GM12878 (cell line): ENCODE data around the gene KCNMB3. TPM values are rescaled to one million over a fixed set of nuclear protein-coding genes. Genes with fewer than 3 reads are reported as not detected.

Experiments used
- ATAC-seq: fragments of 200-7000 bp; cut with Tn5 transposase; 3 replicates; pipeline ENCODE4 v1.9.1; 2020; ENCODE audit warnings: mild to moderate bottlenecking, moderate library complexity
- BruUV-seq: library from RNA; stranded (reverse); fragments of 400-500 nt; replicated peaks from 2 replicates; lab custom pipeline; 2021; lab: Mats Ljungman, UMichigan
- CTCF ChIA-PET: fragments of 300-600 bp; sonication (Branson Sonifier 250); formaldehyde crosslinking; extraction: SDS; loops from one replicate; lab custom pipeline; 2021; ENCODE audit warnings: inconsistent platforms; lab: Yijun Ruan, JAX
- POLR2A ChIA-PET: fragments of 350-600 bp; formaldehyde crosslinking; extraction: SDS; loops from one replicate; lab custom pipeline; 2021; ENCODE audit warnings: inconsistent platforms; lab: Charles Lee
- RAD21 ChIA-PET: fragments of 300-600 bp; sonication (Branson Sonifier 250); formaldehyde crosslinking; loops from one replicate; lab custom pipeline; 2023; ENCODE audit warnings: antibody characterized with exemption; ENCODE audit not compliant: unreplicated experiment; lab: Charles Lee
- SMC1A ChIA-PET: fragments of 300-600 bp; sonication (Branson Sonifier 250); formaldehyde crosslinking; loops from one replicate; lab custom pipeline; 2023; ENCODE audit not compliant: unreplicated experiment, uncharacterized antibody; lab: Charles Lee
- DNase-seq: peaks from one replicate; pipeline ENCODE4 v3.0.0-alpha.2; 2011; ENCODE audit warnings: low read depth, low spot score
- FAIRE-seq: peaks from 3 replicates; lab custom pipeline; 2011; peaks lifted over from hg19 to GRCh38; lab: Jason Lieb, UNC
- H2AFZ ChIP-seq: 2 replicates; pipeline ENCODE4 v1.6.0; 2011; ENCODE audit warnings: low read depth, low read length, control low read depth; ENCODE audit not compliant: control insufficient read depth
- H3K27ac ChIP-seq: 2 replicates; pipeline ENCODE4 v1.5.1; 2011; ENCODE audit warnings: control low read depth; ENCODE audit not compliant: control insufficient read depth, insufficient read depth
- H3K27me3 ChIP-seq, 2 experiments: replicated peaks in 1 of 2; 2 replicates each; pipeline versions ENCODE4 v1.6.0 to v1.6.1; 2011; ENCODE audit warnings: low read length in 1 of 2; ENCODE audit not compliant: control insufficient read depth in 2 of 2, insufficient read depth in 2 of 2
- H3K36me3 ChIP-seq, 2 experiments: 2 replicates each; pipeline ENCODE4 v1.5.1; 2011; ENCODE audit warnings: low read length in 1 of 2; ENCODE audit not compliant: control insufficient read depth in 2 of 2, insufficient read depth in 2 of 2
- H3K4me1 ChIP-seq: 2 replicates; pipeline ENCODE4 v1.6.1; 2011; ENCODE audit warnings: mild to moderate bottlenecking, low read length, moderate library complexity, mixed read lengths; ENCODE audit not compliant: control insufficient read depth, insufficient read depth
- H3K4me2 ChIP-seq: 2 replicates; pipeline ENCODE4 v1.6.0; 2011; ENCODE audit warnings: control low read depth; ENCODE audit not compliant: control insufficient read depth, insufficient read depth
- H3K4me3 ChIP-seq: fragments of 200-600 bp; sonication (generic); 2 replicates; pipeline ENCODE4 v1.5.1; 2016
- H3K79me2 ChIP-seq: 2 replicates; pipeline ENCODE4 v1.6.0; 2011; ENCODE audit warnings: low read length; ENCODE audit not compliant: control insufficient read depth, insufficient read depth
- H3K9ac ChIP-seq: 2 replicates; pipeline ENCODE4 v1.8.0; 2011; ENCODE audit warnings: low read length, control low read depth, mixed read lengths; ENCODE audit not compliant: control insufficient read depth, insufficient read depth
- H3K9me3 ChIP-seq: replicated peaks from 3 replicates; pipeline ENCODE4 v1.5.1; 2011; ENCODE audit warnings: mild to moderate bottlenecking, low read length; ENCODE audit not compliant: control insufficient read depth, insufficient read depth
- H4K20me1 ChIP-seq: 2 replicates; pipeline ENCODE4 v1.6.0; 2011; ENCODE audit not compliant: control insufficient read depth, insufficient read depth
- BCL3 ChIP-seq: IDR thresholded peaks from 2 replicates; pipeline ENCODE4 v1.6.1; 2011; ENCODE audit warnings: borderline replicate concordance, low read depth, mild to moderate bottlenecking, moderate library complexity, low read length; ENCODE audit not compliant: insufficient read depth, poor library complexity, severe bottlenecking
- CBFB ChIP-seq: IDR thresholded peaks from 2 replicates; pipeline ENCODE4 v1.6.1; 2016; ENCODE audit warnings: antibody characterized with exemption, low read depth
- E2F4 ChIP-seq: IDR thresholded peaks from 2 replicates; pipeline ENCODE4 v1.6.1; 2012; ENCODE audit warnings: low read depth, low read length, improper control_type of control experiment
- EP300 ChIP-seq, 2 experiments: fragments of 150-350 bp in 1 of 2; IDR thresholded peaks; 2 replicates each; pipeline ENCODE4 v1.6.1; 2011 to 2012; ENCODE audit warnings: low read depth in 2 of 2, low read length in 2 of 2, borderline replicate concordance in 1 of 2, improper control_type of control experiment in 1 of 2, inconsistent platforms in 1 of 2; ENCODE audit not compliant: control insufficient read depth in 1 of 2
- JUND ChIP-seq: IDR thresholded peaks from 2 replicates; pipeline ENCODE4 v1.6.1; 2012; ENCODE audit warnings: low read depth, mild to moderate bottlenecking, low read length, improper control_type of control experiment, moderate library complexity
- MEF2A ChIP-seq: IDR thresholded peaks from 2 replicates; pipeline ENCODE4 v1.6.1; 2011; ENCODE audit warnings: low read depth, mild to moderate bottlenecking, low read length, moderate library complexity; ENCODE audit not compliant: insufficient read depth
- PML ChIP-seq: IDR thresholded peaks from 2 replicates; pipeline ENCODE4 v1.6.1; 2012; ENCODE audit warnings: low read length, inconsistent platforms
- POU2F2 ChIP-seq: IDR thresholded peaks from 3 replicates; pipeline ENCODE4 v1.6.1; 2011; ENCODE audit warnings: low read depth, mild to moderate bottlenecking, low read length, borderline replicate concordance
- RCOR1 ChIP-seq: conservative IDR thresholded peaks from 2 replicates; pipeline ENCODE4 v1.6.1; 2012; ENCODE audit warnings: low read depth, low read length, improper control_type of control experiment
- SMC3 ChIP-seq: IDR thresholded peaks from 2 replicates; pipeline ENCODE4 v1.6.1; 2011; ENCODE audit warnings: low read length, improper control_type of control experiment, borderline replicate concordance
- SP1 ChIP-seq: IDR thresholded peaks from one replicate; pipeline ENCODE4 v1.6.1; 2011; ENCODE audit warnings: low read depth, low read length
- TCF3 ChIP-seq: IDR thresholded peaks from 2 replicates; pipeline ENCODE4 v1.6.1; 2012; ENCODE audit warnings: low read depth, mild to moderate bottlenecking, low read length, borderline replicate concordance; ENCODE audit not compliant: insufficient read depth
- USF2 ChIP-seq: IDR thresholded peaks from 2 replicates; pipeline ENCODE4 v1.6.1; 2011; ENCODE audit warnings: low read depth, low read length, improper control_type of control experiment, borderline replicate concordance
- WRNIP1 ChIP-seq: IDR thresholded peaks from 2 replicates; pipeline ENCODE4 v1.6.1; 2011; ENCODE audit warnings: low read depth, low read length, improper control_type of control experiment, borderline replicate concordance
- ZBTB11 ChIP-seq: fragments of 450-650 bp; formaldehyde crosslinking; IDR thresholded peaks from 2 replicates; pipeline ENCODE4 v1.5.0; 2022; ENCODE audit warnings: mild to moderate bottlenecking, missing genetic modification characterization
- ZSCAN29 ChIP-seq: fragments of 450-650 bp; IDR thresholded peaks from 2 replicates; pipeline ENCODE4 v1.6.1; 2017; ENCODE audit warnings: mild to moderate bottlenecking, moderate library complexity
- WGBS: methylation state at CpG from one replicate; pipeline ENCODE4 v1.1.6; 2016; ENCODE audit warnings: low lambda C conversion rate; ENCODE audit not compliant: insufficient replicate concordance, insufficient coverage; ENCODE audit errors: missing lambda C conversion rate; 5-methylcytosine and 5-hydroxymethylcytosine counted together
- in situ Hi-C: fragments of 300-500 bp; cut with MboI; formaldehyde crosslinking; loops from 9 replicates; pipeline ENCODE4 v1.14.3; 2018; ENCODE audit warnings: mixed read lengths
- intact Hi-C: fragments of 100-400 bp; cut with micrococcal nuclease; formaldehyde crosslinking; loops from one replicate; pipeline ENCODE4 v1.14.2; 2022; ENCODE audit not compliant: unreplicated experiment
- polyA plus RNA-seq, 11 experiments: library from polyadenylated mRNA; depleted of rRNA in 4 of 11; unstranded in 6 of 11; stranded (reverse) in 5 of 11; fragments of >200 nt; fragmentation: Nextera tagmentation in 4 of 11; fragmentation: Illumina TruSeq in 1 of 11; extraction: Ambion mirVana in 4 of 11; extraction: Trizol in 1 of 11; gene quantifications; 1 replicate in 1 of 11; 2 replicates in 10 of 11; pipeline versions ENCODE4 v1.2.1 to v1.2.3, GENCODE V29; 2011 to 2016; ENCODE audit warnings: inconsistent platforms in 2 of 11, missing spikeins in 2 of 11, low read depth in 1 of 11
- total RNA-seq, 4 experiments: library from RNA; depleted of rRNA in 3 of 4; stranded (reverse); fragments of >200 nt in 3 of 4; fragmentation: Illumina TruSeq in 1 of 4; extraction: Trizol in 1 of 4; gene quantifications; 2 replicates each; pipeline versions ENCODE4 v1.2.1 to v1.2.3, GENCODE V29; 2013 to 2021

The KCNMB3 gene
- total and polyA plus RNA-seq, 10 of the 15 experiments (the other 5 are each of a cell fraction or from before 2014, with no cell fraction given), result 0.20 to 4.6 (median 2.2) TPM

GRCh38 chr3:179289295-179289694 is 38.4 kb upstream of the KCNMB3 start (continued):
- TF ChIP-seq ZBTB11 (CRISPR knock-in tag) (no peak), RCOR1 (no peak), EP300 (IDR thresholded peaks at IDR 0.05; ENCODE audit: borderline replicate concordance in 1 of 2, control insufficient read depth in 1 of 2, low read depth in 2 of 2, low read length in 2 of 2) (no peak), CBFB (no peak), SP1 (no peak), WRNIP1 (no peak), JUND (no peak)

- RAD21 ChIA-PET, result interaction anchor here (0.8 kb wide), 1 partner anchor 9 kb away, joined by 3 read pairs; no protein-coding TSS in a partner anchor
- WGBS, result 50% methylated on average over 4 of the region's 4 CpGs
- TF ChIP-seq TCF3, result no peak
- no peak for TF ChIP-seq SMC3
- TF ChIP-seq MEF2A, result no peak
- no peak for TF ChIP-seq USF2
- TF ChIP-seq ZSCAN29, result no peak
- no peak for TF ChIP-seq CBFB
- no peak for TF ChIP-seq E2F4
- TF ChIP-seq POU2F2, result no peak
- no peak for TF ChIP-seq PML
- no peak for TF ChIP-seq BCL3
Observed at GRCh38 chr3:179288845-179289244, 37.9 kb upstream of the KCNMB3 start.

More at GRCh38 chr3:179288845-179289244, 37.9 kb upstream of the KCNMB3 start:
- POLR2A ChIA-PET, result no interaction called here
- intact Hi-C loops (no loop called here), in situ Hi-C loops (no loop called here)
- Histone ChIP-seq H4K20me1 (no peaks in the 10 kb centered on the region), H2AFZ (no peak overlapping the region), H3K4me1 (no peaks in the 10 kb centered on the region), H3K4me2 (no peak overlapping the region), H3K79me2 (no peaks in the 10 kb centered on the region), H3K36me3 (no peaks in the 10 kb centered on the region), H3K9ac (no peak overlapping the region), H3K9me3 (no peaks in the 10 kb centered on the region), H3K27ac (no peak overlapping the region), H3K4me3 (no peak overlapping the region), H3K27me3 (no peaks in the 10 kb centered on the region)
- DNase-seq (no peak), FAIRE-seq (no peak), ATAC-seq (no peak)
- CTCF ChIA-PET, result interaction anchor here (0.6 kb wide), 1 partner anchor 23 kb away, joined by 3 read pairs; no protein-coding TSS in a partner anchor
- SMC1A ChIA-PET, result interaction anchor here (1.4 kb wide), 1 partner anchor 26 kb away, joined by 5 read pairs; no protein-coding TSS in a partner anchor
- no TSS peak for BruUV-seq
